ENCODE data around the gene KCNMA1.
A peak's percentile ranks its signal among the peaks of the same experiment; 100 is the strongest.

Gene KCNMA1

GRCh38 chr10:77252380-77253146, 385.0 kb downstream of the KCNMA1 start:
- DNase-seq: no peak

- DNase-seq: no peak
Observed at GRCh38 chr10:77251297-77252013, 386.2 kb downstream of the KCNMA1 start.

GRCh38 chr10:77249901-77250459, 387.6 kb downstream of the KCNMA1 start:
- no peak for DNase-seq

GRCh38 chr10:77248104-77248790, 389.4 kb downstream of the KCNMA1 start:
- no peak for DNase-seq

GRCh38 chr10:77247031-77247990, 390.3 kb downstream of the KCNMA1 start:
- no peak for DNase-seq

- no peak for DNase-seq
Observed at GRCh38 chr10:77245953-77246352, 391.7 kb downstream of the KCNMA1 start.

GRCh38 chr10:77244746-77245145, 392.9 kb downstream of the KCNMA1 start:
- DNase-seq: no peak

GRCh38 chr10:77244286-77244685, 393.3 kb downstream of the KCNMA1 start:
- DNase-seq: no peak

- DNase-seq: no peak
Observed at GRCh38 chr10:77241350-77241725, 396.3 kb downstream of the KCNMA1 start.

GRCh38 chr10:77240706-77241349, 396.8 kb downstream of the KCNMA1 start:
- no peak for DNase-seq

GRCh38 chr10:77240041-77240652, 397.5 kb downstream of the KCNMA1 start:
- no peak for DNase-seq

GRCh38 chr10:77237120-77237519, 400.5 kb downstream of the KCNMA1 start:
- no peak for DNase-seq

GRCh38 chr10:77236700-77237099, 400.9 kb downstream of the KCNMA1 start:
- peak; percentile 5 for DNase-seq

GRCh38 chr10:77236029-77236428, 401.6 kb downstream of the KCNMA1 start:
- no peak for DNase-seq

GRCh38 chr10:77234599-77234998, 403.0 kb downstream of the KCNMA1 start:
- DNase-seq: no peak

- DNase-seq: no peak
Observed at GRCh38 chr10:77233466-77233865, 404.1 kb downstream of the KCNMA1 start.

GRCh38 chr10:77231884-77232610, 405.6 kb downstream of the KCNMA1 start:
- DNase-seq: no peak

GRCh38 chr10:77231375-77231774, 406.2 kb downstream of the KCNMA1 start:
- DNase-seq: no peak

GRCh38 chr10:77230194-77230593, 407.4 kb downstream of the KCNMA1 start:
- no peak for DNase-seq

GRCh38 chr10:77229704-77230103, 407.9 kb downstream of the KCNMA1 start:
- DNase-seq: no peak

- no peak for DNase-seq
Observed at GRCh38 chr10:77228559-77228958, 409.0 kb downstream of the KCNMA1 start.
